HG03342 (cell line): Measurements from ENCODE around the gene DACH1.

Experiments used
- ATAC-seq: cut with Tn5 transposase; IDR thresholded peaks from one replicate; pipeline ENCODE4 v1.9.1; 2021; ENCODE audit warnings: mild to moderate bottlenecking, moderate library complexity; ENCODE audit not compliant: unreplicated experiment

Gene DACH1

DNA sequence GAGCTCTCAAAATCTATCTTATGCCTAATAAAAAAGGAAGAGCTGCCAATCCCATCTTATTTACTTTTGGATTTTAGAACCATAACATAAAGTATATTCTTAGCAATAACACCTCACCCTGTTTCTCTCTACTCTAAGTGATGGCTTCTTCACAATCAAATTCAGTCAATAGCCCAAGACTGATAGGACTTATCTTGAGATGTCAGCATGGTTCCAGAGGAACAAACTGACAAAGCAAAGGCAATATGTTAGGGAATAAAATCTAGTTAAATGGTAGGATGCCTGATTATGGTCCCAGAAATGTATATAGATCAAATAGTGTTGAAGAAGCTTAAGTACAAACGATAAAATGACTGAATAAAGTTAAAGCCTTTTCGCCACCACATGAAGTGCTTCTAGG, 36.3 kb downstream of the DACH1 start:
- no peak for ATAC-seq

DNA sequence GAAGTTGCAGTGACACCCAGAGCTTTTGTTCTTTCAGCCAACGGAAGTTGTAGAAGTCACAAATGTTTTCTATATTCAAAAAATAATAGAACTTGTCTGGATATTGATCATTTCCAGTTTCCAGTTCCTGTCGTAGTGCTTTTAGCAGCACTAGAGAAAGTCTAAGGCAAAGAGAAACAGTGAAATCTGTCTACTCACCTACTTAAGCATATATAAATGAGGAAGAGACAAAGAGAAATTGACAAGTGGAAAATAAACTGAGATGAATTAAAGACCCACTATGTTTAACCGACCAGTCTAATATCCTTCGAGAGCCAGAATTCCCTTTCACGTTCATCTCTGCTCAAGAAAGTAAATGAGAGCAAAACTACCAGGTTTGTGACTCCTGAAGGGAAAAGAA, 36.7 kb downstream of the DACH1 start:
- no peak for ATAC-seq

DNA sequence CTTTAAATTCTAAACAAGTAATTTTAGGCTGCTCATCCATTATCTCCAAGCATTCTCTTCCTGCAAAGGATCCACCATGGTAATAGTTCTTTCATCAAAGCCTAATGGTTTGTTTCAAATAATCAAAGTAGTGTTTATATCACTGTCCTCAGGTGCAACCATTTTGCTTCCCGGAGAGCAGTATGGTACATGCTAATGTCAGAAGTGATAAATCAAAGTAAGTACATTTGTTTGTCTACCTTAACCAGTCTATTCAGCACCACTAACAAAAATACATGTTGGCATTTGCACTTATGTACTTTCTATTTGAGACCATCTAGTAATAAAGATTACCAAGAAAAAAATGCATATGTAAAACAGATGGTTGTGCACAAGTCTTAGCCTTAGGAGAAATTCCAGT, 37.5 kb downstream of the DACH1 start:
- no peak for ATAC-seq

DNA sequence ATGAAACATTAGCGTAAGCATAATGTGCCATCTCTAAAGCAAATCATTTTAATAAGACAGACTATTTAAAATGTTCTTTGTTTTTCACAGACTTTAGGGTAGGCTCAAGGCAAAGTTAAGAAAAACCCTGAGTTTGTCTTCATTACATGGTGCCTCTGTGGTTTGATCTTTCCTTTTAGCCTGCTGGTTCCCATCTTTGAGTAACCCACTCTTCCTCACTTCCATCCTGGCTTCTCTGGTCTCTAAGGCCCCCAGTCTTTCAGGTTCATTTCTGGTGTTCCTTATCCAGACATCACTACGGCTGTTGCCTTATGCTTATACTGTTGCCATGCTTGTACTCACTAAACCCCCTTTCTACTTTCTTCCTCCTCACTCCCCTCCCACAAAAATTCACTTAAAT, 38.4 kb downstream of the DACH1 start:
- ATAC-seq, result no peak

DNA sequence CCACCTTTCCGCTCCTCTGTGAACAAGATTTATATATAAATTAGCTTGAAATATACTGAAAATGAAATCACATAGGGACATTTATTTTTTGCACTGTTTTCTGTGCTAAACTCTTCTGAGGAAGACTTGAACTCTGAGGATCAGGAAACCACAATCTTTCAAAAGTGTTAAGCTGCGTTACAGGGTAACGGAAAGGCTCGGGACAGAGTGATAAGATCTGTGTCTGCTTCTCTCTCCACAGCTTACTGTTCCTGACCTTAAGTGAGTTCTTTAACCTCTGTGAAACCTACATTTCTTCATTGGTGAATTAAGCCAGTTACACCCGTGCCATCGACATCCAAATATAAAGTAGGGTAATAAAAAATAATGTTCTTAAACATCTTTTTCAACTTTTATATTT, 38.9 kb downstream of the DACH1 start:
- ATAC-seq, result no peak

DNA sequence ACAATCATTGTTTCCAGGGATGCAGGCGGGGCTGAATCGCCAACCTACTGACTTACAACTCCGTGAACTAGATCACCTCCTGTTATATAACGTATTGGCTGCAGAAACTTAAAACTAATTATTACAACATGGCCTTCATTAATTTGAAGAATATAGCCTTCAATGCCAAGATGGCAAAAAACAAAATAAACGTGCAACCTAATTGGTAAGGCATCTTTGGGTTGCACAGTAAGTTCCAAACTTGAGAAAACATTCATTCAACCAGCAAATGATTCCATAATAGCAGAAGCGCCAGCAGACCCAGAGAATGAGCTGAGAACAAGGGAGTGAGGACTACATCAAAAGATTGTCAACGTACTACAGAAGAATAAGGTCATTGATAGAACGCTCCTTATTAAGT, 39.8 kb downstream of the DACH1 start:
- no peak for ATAC-seq

DNA sequence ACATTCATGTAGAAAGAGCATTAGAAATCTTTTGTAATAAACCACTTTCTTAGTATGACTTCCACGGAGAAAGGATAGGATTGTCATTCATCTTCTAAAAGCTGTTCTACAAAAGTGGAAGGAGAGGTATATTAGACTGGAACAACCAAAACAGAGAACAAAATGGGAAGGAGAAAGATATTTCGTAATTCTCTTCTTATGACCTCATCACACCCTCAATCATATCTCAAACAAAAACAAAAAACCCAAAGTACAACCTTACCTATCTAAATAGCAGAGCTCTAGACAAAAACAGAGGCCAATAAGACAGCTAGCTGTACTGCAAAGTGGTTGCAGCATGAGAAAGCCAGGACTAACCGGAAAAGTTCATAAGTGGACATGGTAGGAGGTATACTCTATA, 46.3 kb downstream of the DACH1 start:
- no peak for ATAC-seq

DNA sequence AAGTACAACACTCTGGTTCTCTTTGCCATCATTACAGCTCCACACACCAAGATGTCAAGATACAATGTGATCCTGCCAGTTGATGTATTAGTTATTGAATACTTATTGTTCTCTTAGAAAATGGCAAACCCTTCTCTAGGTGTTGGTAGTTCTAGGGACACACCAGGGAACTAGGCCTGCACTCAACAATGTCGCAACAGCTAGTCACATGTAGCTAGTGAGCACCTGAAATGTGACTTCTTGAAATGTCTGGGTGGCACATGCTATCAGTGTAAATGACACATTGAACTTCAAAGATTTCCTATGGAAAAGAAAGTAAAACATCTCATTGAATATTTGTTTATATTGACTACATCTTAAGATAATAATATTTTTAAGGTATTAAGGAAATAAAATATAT, 49.7 kb downstream of the DACH1 start:
- no peak for ATAC-seq

DNA sequence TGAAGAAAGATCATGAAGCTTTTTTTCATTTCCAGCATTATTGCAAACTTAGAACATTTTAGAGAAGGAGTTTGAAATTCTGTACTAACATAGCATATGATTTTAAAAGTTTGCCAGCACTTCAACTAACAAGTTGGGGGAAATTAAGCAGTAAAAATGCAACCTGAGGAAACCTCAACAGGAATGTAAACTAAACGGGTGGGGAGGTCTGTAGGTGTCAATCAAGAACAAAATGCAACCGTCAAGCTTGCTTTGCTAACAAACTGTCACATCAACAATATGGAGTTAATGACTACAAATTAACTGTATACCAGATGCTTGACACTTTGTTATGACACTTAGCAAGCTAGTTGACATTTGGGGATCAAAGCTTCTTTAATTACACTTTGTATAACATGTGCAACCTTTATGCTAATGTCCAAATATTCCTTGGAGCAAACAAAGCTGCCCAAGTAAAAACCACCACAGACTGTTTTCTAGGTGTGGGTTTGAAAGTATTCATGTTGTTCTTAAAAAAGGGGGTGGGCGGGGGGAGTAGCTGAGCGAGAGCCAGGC, 52.1 kb downstream of the DACH1 start:
- ATAC-seq, result no peak

DNA sequence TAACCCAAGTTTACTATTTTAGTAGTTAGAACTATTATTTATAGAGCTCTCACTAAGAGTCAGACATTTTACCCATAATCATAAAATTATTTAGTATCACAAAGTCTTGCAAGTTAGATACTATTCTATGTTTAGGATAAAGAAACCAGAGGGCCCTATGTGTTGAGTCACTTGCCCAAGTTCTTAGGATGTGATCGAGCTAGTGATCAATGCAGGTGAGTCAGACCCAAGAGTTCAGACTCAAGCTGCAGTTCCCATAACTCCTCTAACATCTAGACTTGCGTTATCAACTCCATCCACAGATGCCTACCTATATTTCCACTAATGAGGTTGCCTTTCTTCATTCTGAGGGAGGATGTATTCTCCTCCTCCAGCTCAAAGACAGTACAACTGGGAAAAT, 53.8 kb downstream of the DACH1 start:
- no peak for ATAC-seq

DNA sequence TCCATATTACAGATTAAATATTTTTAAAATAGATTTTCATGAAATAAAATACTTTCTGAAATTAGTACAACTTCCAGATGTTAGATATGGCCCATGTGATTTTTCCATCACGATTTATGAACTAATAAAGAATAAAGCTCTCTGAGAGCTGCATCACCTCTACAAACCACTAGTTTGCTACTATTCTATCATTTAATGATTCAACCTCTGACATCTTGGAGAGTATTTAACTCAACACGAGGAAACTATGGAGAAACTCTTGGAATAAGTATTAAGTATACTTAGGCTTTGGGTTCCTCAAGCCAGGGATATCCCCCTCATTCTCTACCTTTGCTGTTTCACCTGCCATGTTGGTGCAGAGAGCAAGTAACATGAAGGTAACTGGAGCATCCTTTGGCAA, 55.7 kb downstream of the DACH1 start:
- no peak for ATAC-seq

DNA sequence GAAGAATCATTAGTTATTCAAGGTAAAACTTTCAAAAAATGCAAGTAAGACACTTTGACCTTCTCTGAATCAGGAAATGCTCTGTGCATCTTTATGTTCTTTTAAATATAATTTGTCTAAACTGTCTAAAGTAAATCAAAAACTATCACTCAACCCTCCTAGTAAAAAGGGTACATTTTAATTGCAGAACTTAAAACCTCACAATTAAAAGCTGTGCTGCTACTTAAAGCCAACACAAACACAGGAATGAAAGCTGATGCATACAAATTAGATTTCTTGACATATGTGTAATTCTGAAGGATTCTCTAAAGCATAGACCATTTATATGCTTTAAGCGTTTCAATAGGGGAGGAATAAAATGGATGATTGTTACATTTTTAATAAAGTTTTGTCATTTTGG, 58.3 kb downstream of the DACH1 start:
- ATAC-seq, result no peak

DNA sequence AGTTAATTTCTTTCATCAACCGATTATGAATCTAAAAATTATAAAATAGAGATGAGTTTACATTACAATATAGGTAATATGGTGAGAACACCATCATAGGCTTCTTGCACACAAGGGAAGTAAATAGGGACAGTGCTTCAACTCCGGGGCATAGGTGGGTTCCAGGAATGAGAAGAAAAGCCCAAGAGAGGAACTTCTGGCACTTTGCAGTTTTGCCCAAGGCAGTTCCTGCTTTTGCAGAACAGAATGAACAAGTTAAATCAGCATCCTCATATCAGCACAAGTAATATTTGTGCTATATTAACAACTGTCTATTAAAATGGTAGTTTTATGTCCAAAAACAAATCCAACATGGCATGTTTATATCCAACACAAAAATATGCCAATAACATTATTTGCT, 60.1 kb downstream of the DACH1 start:
- ATAC-seq, result no peak

DNA sequence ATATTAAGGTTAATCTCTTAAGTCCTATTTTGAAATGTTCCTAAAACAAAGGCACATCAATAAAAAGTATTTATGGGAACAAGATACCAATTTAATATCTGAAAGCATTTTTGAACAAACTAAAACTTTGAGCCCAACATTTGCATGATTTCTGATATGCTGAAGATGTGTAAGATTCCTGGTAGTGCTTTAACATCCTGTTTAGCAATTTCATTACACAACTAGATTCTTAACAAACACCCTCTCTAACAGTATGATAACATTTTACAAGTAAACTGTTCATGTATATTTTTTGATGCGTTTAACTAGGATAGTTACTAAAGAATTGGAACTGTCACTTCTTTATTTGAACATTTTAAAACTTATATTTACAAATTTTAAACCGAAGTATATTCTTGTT, 63.9 kb downstream of the DACH1 start:
- ATAC-seq, result no peak

DNA sequence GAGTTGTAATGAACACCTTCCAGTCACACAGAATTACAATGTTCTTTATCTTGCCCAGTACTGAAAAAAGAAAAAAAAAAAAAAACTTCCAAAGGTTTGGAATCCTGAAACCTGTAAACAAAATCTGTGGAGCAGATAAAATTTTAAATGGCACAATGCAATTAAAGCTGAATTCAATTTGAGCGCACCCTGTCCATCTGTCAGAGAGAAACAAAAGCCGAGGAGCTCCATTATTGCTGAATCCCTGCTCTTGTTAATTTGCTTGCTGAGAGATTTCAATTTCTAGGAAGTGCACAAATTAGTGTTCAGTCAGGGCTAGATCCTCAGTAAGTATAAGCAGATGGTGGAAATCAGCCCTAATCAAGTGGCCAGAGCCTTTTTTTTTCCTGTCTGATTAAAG, 65.2 kb downstream of the DACH1 start:
- no peak for ATAC-seq

DNA sequence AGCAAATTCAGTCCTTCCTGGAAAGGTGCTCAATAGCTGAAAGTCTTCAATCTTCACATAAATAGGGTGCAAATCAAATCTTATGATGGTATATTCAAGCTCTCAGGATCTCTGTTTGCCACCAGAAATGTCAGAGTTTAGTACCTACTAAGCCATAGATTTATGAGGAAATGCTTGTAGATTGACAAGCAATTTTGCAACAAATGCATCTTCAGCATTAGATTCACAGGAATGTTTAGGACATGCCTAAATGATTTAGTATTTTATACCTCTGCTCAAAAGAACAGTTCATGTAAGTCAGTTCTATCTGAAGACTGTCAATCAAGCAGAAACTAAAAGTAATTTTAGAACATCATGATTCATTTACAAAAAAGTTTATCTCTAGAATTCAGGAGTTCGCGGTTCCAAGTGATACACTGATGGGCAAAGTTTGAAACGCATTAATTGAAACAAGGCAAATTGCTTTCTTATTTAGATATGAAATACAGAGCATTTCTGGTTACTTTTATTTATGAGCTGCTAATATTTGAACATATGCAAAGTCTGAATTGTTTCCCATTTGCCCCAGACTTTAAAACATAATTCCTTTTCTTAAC, 65.7 kb downstream of the DACH1 start:
- no peak for ATAC-seq

DNA sequence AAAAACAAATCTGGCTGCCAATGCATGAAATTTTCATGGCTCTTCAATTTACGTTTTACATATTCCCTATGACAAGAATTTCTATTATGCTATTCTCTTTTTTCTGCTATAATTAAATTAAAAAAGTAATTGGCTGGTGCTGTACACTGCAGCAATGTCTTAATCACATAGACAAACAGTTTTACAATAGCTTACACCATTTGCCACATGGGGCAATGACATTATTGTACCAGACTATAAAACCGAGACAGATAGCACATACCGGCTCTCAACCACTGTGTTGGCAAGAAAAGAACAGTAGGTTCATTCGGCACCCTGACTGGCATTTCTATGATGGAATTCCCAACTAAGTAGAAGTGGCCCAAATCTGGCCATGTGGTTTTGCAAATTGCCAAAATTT, 67.7 kb downstream of the DACH1 start:
- no peak for ATAC-seq

DNA sequence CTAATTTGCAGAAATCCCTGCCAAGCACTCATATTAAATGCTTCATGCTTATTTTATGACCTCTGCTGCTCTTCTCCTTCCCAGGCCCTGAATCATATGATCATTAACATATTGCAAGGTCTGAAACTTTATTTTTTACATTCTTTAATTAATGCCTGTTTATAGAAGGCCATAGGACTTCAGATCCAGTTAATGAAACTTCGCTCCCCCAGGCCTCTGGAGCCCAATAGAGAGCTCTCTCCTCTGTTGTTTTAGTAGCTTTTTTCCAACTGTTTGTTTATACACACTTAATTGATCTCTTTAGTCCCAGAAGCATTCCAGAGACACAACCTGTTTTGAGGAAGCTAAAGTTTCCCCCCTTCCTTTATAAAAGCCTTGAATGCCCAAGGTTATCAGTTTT, 68.3 kb downstream of the DACH1 start:
- ATAC-seq, result no peak

DNA sequence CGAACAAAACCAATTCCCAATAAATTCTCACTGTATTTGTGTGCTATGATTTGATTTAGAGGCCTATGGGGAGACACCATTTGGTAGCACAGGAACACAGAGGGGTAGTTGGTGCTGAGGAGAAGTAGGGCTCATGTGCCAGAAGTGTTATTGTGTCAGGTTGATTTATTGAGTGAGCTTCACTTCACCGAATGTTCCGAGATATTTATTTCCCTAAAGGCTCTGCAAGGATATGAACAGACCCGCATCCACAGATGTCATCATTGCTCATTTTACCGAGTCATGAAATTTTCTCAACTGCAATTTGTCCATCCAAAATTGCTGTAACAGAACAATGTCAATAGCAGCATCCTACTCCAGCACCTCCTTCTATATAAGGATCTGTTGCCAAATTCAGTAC, 69.5 kb downstream of the DACH1 start:
- ATAC-seq, result no peak

DNA sequence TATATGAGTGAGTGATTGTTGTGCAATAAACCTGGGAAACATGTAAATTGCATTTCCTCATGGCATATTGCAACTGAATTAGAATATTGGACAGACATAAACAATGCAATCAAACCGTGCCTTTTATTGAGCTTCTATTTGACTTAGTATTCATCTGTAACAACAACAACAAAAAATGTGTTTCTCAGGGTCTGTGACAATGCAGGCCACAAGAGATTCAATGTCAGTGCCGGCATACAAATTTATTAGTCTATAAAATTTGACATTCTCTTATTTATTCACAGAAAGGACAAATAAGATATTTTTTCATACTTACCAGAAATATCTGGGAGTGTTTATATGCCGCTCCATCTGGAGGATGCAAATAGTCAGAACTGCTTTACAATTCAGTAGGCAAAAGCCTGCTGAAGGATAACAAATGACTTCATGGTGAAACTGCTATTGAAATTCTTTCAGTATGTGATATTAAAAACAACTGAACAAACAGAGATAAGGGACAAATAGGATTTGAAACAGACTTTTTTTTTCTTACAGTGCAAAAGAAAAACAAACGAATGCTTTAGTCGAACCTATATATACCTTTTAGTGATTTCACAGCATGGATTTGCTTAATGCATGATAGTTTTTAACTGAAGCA, 77.2 kb downstream of the DACH1 start:
- no peak for ATAC-seq

DNA sequence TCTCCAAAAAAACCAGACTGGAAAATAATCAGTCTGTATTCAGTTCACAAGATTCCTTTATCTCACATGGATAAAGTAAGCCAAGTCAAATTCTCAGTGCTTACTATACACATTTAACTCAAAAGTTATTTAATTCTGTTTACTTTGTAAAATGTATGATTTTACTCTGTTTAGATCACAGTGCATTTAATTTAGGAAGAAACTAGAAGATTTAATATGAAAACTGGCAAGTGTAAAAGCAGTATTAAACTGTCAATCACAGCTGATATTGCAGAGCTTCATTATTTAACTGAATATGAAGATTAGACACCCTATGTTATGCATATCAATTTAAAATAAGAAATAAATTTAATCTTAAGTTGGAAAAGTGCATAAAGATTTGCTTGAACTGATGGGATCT, 78.0 kb downstream of the DACH1 start:
- no peak for ATAC-seq

DNA sequence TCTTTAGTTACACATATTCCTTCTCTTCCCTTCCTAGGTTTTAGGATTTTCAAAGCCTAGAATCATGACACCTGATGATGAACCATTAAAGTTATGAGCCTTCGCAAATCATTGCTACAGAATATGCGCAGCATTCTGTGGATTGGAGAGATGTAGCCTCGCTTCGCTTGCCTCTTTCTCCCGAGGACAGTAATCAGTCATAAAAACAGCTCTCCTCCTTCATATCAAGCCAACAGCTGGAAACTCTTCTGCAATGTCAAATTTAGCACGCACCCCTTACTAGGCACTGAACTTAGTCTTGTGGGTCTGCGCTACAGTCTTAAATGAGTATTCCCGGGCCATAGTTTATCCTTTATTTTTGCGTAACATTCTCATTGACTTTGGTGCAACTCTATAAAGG, 79.6 kb downstream of the DACH1 start:
- no peak for ATAC-seq

DNA sequence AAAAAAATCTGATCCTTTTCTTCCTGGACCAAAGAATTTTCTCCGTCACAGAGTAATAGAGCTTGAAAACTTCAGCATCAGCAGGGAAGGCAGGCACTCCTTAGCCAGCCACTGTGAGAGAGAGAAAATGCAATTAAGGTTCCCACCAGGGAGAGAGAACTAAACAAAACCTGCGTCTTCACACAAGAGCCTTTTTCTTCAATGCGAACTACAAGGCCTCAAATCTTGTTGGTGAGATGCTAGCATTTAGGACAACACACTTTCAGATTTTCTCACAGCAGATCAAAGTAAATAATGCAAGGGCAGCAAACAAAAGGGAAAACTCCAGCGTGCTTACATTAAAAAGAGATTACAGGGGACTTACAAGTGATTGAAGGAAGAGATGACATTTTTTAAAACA, 80.1 kb downstream of the DACH1 start:
- no peak for ATAC-seq
